Fibroblast of upper back skin (primary cell): ENCODE results near the gene ANKS1B.

Source experiments
- DNase-seq: peaks from one replicate; pipeline ENCODE4 v3.0.0-alpha.2; 2013

Gene ANKS1B

GRCh38 chr12:98838231-98838647, 1146.5 kb downstream of the ANKS1B start:
- peak; percentile 31 for DNase-seq

GRCh38 chr12:98837134-98837752, 1147.5 kb downstream of the ANKS1B start:
- peak; percentile 90 for DNase-seq

DNA sequence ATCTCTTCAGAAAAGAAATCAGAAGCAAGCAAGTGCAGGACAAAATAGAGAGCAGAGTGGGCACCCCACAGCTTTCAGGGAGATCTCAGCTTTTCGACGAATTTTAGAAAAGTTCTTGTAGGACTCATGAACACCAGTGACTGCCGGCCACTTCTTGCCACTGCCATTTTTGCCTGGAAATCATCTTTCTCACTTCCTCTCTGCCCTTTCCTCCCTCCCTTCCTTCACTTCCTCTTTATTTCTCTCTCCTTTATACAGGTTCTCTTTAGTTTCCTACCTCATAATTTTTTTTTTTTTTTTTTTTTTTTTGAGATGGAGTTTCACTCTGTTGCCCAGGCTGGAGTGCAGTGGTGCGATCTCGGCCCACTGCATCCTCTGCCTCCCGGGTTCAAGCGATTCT, 1154.1 kb downstream of the ANKS1B start:
- DNase-seq: no peak

- peak; percentile 17 for DNase-seq
Measured at GRCh38 chr12:98828802-98829600, 1155.7 kb downstream of the ANKS1B start.

- DNase-seq: no peak
Measured at GRCh38 chr12:98823012-98823411, 1161.7 kb downstream of the ANKS1B start.

DNA sequence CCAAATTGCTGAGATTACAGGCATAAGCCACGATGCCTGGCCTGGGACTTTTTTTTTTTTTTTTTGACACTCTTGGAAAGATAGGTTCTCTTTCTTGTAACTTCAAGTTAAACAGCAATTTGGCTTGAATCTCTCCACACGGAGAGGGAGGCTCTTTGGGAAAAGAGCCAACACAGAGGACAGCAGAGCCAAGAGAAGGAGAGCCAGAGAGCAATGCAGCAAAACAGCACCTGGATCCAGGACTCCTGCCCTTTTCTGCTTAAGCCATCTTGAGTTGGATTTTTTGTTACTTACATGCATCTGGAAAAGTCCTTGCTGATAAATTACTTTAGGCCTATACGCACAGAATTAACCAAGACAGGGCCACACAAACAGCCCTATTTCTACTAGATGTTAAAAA, 1162.9 kb downstream of the ANKS1B start:
- DNase-seq: no peak

- no peak for DNase-seq
Measured at GRCh38 chr12:98821232-98821631, 1163.5 kb downstream of the ANKS1B start.

DNA sequence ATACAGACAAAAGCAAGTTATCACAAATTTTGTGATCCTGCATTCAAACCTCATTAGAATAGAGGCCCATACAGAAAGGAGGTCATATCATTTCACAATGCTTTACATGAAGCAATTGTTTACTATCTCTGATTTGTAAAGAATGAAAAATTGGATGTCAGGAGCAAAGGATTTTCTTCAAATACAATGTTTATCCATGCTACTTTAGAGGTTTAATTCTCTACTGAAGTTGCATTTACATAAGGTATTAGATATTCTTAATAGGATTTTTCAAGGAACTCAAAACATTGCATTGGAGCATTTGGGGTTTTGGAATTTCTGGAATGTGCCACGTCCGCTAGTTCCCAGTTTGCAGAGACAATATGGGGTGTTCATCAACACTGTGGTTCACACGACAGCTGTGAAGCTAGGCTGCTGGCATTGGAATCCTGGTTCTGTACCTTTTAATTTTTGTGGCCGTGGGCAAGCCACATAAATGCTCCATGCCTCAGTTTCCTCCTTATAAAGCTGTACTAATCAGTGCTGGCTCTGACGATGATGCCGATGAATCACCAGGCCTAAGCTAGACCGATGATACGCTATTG, 1164.8 kb downstream of the ANKS1B start:
- peak; percentile 35 for DNase-seq

DNA sequence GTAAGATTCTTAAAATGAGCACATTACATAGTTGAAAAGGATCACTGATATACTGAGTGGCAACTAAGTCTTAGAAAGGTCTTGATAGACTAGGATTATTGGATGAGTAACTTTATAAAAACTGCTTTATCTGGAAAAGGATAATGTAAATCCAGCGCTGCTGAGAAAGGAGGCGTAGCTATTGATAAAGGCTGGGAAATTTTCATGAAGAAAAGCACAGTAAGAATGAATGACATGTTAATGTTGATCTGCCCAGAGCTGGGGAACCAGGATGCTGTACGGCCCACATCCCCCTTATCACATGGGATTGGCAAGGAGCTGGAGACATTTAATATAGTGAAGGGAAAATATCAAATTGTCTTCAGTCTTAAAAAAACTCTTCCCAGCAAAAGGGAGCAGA, 1165.7 kb downstream of the ANKS1B start:
- no peak for DNase-seq

DNA sequence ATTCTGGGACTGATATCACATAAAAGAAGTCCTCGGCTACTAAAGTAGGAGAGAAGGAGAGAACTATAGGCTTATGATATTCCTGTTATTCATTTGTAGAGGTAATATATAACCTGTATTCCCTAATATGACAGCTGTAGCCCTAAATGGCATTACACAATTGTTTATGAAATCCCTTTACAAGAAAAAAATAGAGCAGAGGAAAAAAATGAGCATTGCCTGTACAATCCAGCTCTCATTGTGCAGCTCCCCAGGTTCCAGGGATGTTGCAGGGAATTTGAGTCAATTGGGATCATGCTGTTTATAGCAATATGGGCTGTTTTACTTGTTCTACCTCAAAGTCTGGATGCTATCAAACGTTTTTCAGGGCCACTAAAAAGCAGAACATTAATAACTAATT, 1166.5 kb downstream of the ANKS1B start:
- DNase-seq: no peak

DNA sequence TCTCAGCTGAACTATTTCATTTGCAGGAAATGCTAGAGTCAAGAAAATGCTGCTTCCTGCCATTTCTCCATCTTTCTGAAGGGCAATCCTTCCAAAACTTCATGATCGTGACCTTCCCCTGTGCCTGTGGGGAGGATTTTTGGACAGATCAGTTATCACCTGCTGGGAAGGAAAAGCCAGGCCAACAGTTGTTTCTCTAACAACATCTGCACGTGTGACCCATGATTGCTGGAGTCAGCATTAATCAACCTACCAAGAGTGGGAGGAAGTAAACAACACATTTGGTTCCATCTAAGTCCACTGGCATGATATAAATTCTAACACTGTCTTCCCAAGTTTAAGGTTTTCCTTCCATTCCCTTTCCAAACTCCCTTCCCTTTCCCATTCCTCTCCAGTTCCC, 1167.0 kb downstream of the ANKS1B start:
- no peak for DNase-seq

DNA sequence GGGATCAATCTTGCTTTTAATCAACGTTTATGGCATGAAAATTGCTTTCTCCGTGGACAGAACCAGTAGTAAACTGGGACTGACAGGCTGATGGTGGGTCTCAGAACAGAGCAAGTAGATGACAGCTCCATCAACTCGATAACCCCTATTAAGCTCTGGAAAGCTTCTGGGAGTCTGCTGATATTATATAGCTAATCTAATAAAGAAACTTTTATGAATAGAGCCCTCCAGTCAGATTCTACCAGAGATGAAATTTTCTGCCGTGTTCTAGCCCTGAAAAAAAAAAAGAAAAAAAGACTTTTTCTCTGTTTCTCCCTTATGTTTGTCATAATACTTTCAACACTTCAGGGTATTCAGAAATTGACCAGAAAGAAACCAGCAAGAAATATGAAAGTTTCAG, 1168.0 kb downstream of the ANKS1B start:
- DNase-seq: no peak

DNA sequence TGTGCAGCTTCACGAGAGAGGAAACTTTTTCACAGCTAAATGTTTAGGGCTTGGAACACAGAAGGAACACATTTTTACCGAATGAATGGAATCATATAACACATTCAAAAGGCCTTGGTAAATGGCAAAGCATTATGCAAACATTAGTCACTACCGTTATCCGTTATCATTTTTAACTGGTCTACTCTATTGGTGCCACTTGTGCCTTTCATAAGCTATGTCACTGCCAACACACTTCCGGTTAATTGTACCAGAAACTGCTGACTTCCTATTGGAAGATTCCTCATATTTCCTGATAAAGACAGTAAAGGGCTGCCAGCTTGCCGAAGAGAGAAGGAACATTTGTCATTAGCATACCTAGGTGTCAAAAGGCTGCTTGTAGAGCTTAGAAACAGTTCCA, 1170.5 kb downstream of the ANKS1B start:
- DNase-seq: no peak

- DNase-seq: no peak
Measured at GRCh38 chr12:98812225-98812624, 1172.5 kb downstream of the ANKS1B start.

DNA sequence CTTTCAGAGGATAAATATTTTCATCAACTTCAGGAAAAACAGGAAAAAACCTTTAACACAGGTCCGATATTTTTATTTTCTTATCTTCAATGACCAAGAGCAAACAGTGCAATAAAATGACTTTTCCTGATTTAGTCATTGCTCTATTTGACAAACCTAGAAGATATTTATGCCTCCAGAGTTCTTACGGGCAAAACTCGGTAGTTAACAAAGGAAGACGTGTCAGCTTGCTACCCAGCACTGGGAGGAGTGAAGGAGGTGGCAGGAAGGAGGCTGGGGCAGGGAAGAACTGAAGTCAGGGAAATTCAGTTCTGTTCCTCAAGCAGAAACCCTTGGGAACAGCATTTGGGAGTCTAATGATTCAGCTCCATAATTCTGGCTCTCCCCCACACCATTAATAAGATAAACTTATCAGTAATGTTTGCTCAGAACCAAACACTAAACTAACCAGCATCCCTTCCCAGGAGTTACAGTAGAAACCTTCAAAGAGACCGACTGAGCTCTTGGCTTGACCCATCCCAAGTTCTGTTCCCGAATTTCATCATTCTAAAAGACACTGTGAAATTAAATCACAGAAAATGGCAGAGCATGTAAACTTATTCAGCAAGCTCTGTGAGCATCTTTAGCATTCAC, 1176.4 kb downstream of the ANKS1B start:
- DNase-seq: no peak

DNA sequence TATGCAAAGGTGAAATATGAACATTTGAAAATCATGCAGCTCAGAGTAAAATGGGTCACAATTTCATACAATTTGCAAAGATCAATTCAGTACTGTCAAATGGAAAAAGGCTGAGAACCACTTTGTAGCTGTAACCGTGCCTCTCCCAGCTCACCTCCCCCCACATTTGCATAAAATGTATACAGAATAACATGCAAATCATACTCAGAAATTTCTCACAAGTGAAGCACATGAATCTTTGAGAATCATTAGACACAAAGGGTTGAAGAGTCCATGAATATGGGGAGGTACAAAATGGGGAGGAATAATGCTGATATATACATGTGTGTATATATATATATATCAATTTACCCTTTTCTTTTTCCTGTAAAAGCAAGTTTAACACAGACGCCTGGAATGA, 1177.5 kb downstream of the ANKS1B start:
- DNase-seq: no peak

DNA sequence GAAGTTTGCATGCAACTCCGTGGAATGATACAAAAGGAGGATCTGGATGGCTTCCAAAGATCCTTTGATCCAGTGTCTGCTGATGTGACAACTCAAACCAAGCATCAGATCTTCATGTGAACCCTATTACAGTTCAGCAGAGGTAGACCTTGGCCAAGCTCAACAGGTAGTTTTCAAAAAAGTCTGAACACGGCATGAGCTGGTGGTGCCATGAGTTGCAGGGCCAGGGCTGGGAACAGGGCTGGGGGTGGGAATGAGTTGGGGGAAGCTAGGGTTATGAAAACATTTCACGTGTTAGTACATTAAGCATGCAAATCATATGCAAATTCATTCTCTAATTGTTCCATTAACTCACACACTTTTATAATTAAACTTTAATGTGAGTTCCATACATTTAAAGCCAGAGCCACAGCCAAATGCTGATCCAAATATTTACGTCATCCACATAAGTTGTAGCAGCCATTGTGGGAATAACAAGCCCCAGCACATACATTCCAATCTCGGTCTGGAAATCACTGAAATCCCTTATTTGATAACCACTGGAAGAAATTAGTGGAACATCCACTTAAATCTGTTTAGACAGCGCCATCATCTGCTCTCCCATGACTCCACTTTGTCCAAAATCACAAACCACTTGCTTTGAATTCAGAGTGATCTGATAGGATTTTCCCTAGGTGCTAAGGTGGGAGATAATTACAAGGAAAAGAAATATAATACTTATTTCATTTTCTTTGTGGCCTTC, 1181.1 kb downstream of the ANKS1B start:
- DNase-seq: peak; percentile 45

DNA sequence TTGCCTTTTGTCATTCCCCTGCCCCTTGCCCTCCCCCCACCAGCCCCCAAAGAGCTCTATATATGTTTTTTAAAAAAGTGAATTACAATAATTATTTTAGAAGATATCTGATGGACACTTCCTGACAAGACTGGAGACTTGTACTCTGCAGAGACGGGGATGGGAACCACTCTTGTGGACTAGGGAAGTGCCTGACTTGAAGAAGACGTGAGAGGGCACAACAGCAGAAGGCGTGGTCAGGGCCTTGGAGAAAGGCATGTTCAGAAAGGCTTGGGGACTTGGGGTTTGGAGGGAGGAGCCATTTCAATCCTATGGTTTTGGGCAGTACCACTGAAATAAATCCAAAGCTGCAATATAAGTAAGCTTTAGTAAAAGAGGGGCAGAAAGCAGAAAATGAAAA, 1184.9 kb downstream of the ANKS1B start:
- DNase-seq: no peak

DNA sequence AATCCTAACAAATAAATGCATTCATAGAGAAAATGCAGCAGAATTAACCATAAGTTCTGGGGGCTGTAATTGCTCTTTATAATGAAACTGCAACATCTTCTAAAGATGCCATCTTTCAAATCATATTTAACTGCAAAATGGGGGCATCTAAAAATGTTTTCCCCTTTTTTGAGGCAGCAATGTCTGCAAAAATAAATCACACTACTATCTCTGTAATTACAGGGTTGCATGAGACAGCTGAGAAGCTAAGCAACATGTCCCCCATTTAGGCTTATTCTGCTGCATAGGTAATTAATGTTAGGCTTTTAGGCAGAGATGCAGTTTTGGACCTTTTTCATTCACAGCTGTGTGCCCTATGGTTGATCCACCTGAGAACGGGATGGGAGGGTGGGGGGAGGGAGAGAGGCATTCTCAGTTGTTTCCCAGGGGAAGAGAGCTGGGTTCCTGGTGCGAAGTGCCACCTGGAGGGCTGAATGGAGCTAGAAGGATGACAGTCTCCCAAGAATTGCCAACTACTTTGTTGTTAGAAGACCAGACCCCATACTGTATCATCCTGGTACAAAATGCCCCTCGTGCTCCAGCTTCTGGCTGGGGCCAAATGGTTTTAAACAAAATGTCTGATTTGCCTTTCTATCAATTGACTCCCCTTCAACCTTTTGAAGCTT, 1185.5 kb downstream of the ANKS1B start:
- DNase-seq: no peak

- no peak for DNase-seq
Measured at GRCh38 chr12:98797200-98797599, 1187.5 kb downstream of the ANKS1B start.

DNA sequence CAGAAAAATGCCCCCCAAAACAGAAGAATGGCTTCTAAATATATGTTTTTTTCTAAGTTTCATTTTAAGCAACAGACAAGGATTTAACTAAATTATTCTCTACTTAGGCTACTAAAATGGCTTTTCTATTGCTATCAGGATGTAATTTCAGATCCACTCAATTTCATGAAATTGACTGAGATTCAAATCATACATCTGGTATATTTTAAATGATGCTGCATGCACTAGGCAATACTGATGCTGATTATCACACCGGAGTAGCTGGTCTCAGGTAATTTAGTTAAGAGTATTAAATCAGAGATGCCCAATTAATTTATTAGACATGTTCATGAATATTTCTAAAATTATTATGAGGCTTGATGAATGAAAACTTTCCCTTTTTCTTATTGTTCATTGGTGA, 1188.0 kb downstream of the ANKS1B start:
- DNase-seq: no peak

DNA sequence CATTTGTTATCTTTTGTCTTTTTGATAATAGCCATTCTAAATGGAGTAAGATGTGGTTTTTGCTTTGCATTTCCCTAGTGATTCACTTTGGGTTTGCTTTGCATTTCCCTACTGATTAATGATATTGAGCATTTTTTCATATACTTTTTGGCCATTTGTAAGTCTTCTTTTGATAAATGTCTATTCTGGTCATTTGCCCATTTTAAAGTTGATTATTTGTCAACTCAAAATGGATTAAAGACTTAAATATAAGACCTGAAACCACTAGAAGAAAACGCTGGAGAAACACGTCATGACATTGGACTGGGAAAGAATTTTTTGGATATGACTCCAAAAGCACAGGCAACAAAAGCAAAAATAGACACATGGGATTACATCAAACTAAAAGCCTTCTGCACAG, 1191.6 kb downstream of the ANKS1B start:
- DNase-seq: no peak

DNA sequence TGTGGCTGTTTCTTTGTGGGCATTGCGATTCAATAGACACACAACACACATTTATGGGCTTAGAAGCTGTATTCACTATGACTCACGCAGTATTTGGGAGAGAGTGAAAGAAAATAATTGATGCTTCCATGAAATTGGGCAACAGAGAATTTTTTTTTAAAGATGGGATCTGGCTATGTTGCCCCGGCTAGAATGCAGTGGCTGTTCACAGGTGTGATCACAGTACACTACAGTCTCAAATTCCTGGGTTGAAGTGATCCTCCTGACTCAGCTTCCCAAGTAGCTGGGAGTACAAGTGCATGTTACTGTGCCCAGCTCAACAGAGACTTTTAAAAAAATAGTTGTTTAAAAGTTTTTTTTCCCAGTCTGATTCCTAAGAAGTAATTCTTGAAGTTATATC, 1193.3 kb downstream of the ANKS1B start:
- no peak for DNase-seq
